ENCODE results near the gene ATG9B. TPM values are rescaled to one million over a fixed set of nuclear protein-coding genes. Genes with fewer than 3 reads are reported as not detected.

Gene ATG9B
- polyA plus RNA-seq, 2 of the 4 experiments (the other 2 are of a cell fraction) = 0.06 to 0.23 TPM

DNA sequence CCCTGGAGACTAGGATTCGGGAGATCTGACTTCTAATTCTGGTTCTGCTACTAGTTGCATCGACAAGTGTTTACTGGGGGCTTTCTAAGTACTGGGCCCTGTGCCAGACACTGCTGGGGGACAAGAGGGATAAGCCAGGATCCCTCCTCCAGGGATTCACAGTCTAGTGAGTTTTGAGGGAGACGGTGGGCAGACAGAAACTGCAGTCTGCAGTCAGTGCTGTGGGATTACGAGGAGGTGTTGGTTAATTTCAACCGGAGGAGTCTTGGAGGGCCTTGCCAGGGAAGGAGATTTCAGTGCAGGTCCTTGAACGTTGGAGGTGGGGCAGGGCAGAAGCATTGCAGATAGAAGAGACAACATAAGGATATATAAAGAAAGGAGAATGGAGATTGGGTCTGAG lies 42.6 kb downstream of the ATG9B start:
- Histone ChIP-seq H3K4me1 (peaks cover 27% of the 10 kb centered on the region), H3K4me2 (no peak overlapping the region), H3K27ac (no peak overlapping the region), H3K9me3 (no peaks in the 10 kb centered on the region), H3K4me3 (no peak overlapping the region)
- POLR2A ChIA-PET = no interaction called here
- TF ChIP-seq TP53 (CRISPR knock-in tag; IDR thresholded peaks at IDR 0.05) = no peak
- TF ChIP-seq E2F6 (IDR thresholded peaks at IDR 0.05; ENCODE audit: borderline replicate concordance, low read depth) = no peak
- TF ChIP-seq BHLHE40 (IDR thresholded peaks at IDR 0.05; ENCODE audit: low read depth, low read length) = no peak
- no peak for TF ChIP-seq SMC3 (IDR thresholded peaks at IDR 0.05)
- TF ChIP-seq EHF (CRISPR knock-in tag; IDR thresholded peaks at IDR 0.05) = no peak
- no peak for TF ChIP-seq NPAS2 (CRISPR knock-in tag; IDR thresholded peaks at IDR 0.05; ENCODE audit: borderline replicate concordance)
- no peak for TF ChIP-seq EHMT2 (IDR thresholded peaks at IDR 0.05; ENCODE audit: low read depth)
- TF ChIP-seq RFX5 (IDR thresholded peaks at IDR 0.05) = no peak
- no peak for TF ChIP-seq HEYL (CRISPR knock-in tag; IDR thresholded peaks at IDR 0.05)
- TF ChIP-seq ZFP36 (IDR thresholded peaks at IDR 0.05; ENCODE audit: borderline replicate concordance, partially characterized antibody) = no peak
- TF ChIP-seq KDM5A (IDR thresholded peaks at IDR 0.05) = no peak
- TF ChIP-seq PHF8 (IDR thresholded peaks at IDR 0.05; ENCODE audit: borderline replicate concordance, low read depth) = no peak
- FAIRE-seq (no peak), ATAC-seq (no peak), DNase-seq (ENCODE audit: low read depth in 1 of 2, low spot score in 1 of 2) (no peak)
- WGBS (ENCODE audit: missing lambda C conversion rate) = 33% methylated on average over 5 of the region's 6 CpGs
- CTCF ChIA-PET = interaction anchor here (1.1 to 3.4 kb wide), 3 partner anchors 19 to 83 kb away, joined by 3 to 25 read pairs (median 5); no protein-coding TSS in a partner anchor

- Histone ChIP-seq H3K27ac (no peak overlapping the region), H3K9me3 (no peaks in the 10 kb centered on the region), H3K4me3 (no peak overlapping the region), H3K4me1 (peaks cover 32% of the 10 kb centered on the region), H3K4me2 (no peak overlapping the region)
- DNase-seq (ENCODE audit: low read depth in 1 of 2, low spot score in 1 of 2) = no peak
- no peak for TF ChIP-seq MYC (IDR thresholded peaks at IDR 0.05; ENCODE audit: borderline replicate concordance, low read length)
- TF ChIP-seq SREBF2 (IDR thresholded peaks at IDR 0.05) = no peak
- TF ChIP-seq RAD21 (conservative IDR thresholded peaks at IDR 0.05 in 1 of 2, IDR thresholded peaks at IDR 0.05 in 1 of 2) = no peak
- TF ChIP-seq CBX2 (IDR thresholded peaks at IDR 0.05; ENCODE audit: borderline replicate concordance, low read depth) = no peak
- TF ChIP-seq CBX8 (IDR thresholded peaks at IDR 0.05) = no peak
- no peak for TF ChIP-seq ESRRA (IDR thresholded peaks at IDR 0.05; ENCODE audit: borderline replicate concordance, low read length)
- TF ChIP-seq JUNB (IDR thresholded peaks at IDR 0.05) = no peak
- TF ChIP-seq RARB (CRISPR knock-in tag; IDR thresholded peaks at IDR 0.05) = no peak
- no peak for TF ChIP-seq PHF8 (IDR thresholded peaks at IDR 0.05; ENCODE audit: borderline replicate concordance, low read depth)
- no peak for TF ChIP-seq BHLHE40 (IDR thresholded peaks at IDR 0.05; ENCODE audit: low read depth, low read length)
- ChIA-PET CTCF (interaction anchor here (0.6 to 3.4 kb wide), 10 partner anchors 8 to 577 kb away, joined by 3 to 25 read pairs (median 6); partner anchors contain the start of gene NOS3), POLR2A (interaction anchor here (0.5 kb wide), 1 partner anchor 77 kb away, joined by 4 read pairs; no protein-coding TSS in a partner anchor)
- WGBS (ENCODE audit: missing lambda C conversion rate) = 38% methylated on average over 2 of the region's 2 CpGs
- no peak for ATAC-seq
- no peak for FAIRE-seq
These were observed 43.6 kb downstream of the ATG9B start for GRCh38 chr7:150980663-150981062.

DNA sequence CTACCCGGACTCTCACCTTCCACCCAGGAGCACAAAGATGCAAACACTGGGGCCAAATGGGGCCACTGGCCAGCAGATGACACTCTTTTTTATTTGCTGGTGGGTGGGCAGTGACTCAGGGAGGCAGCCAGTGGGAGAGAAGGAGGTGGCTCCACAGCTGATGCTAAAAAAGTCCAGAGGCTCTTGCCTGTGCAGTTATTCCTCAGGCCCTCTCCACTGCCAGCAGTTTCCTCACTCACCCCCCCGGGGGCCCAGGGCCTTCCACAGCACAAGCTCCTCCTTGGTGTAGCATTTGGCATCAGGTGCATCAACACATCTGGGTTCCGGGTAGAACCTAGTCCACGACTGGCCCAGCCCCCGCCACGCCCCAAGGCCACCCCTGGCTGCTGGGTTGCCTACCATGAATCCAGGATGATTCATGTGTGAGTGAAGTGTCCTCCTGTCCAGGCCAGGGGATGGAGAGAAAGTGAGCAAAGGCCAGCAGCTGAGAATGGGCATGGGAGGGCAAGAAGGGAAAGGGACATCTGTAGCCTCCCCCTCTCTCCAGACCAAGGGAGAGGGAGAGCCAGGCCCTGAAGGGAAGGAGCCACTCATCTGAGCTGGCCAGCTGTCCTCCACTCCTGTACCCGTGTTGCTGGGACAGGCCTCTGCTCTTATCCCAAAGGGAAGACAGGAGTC lies 44.4 kb downstream of the ATG9B start:
- H3K4me2 ChIP-seq = peak overlapping the region; percentile 100
- ChIA-PET CTCF (interaction anchor here (0.6 to 3.4 kb wide), 10 partner anchors 9 to 578 kb away, joined by 3 to 25 read pairs (median 6); partner anchors contain the start of gene NOS3), POLR2A (interaction anchor here (0.5 kb wide), 1 partner anchor 77 kb away, joined by 4 read pairs; no protein-coding TSS in a partner anchor)
- TF ChIP-seq GATA3 (IDR thresholded peaks at IDR 0.05; ENCODE audit: borderline replicate concordance) = no peak
- no peak overlapping the region; the same call in 2 of the 3 replicates for H3K4me3 ChIP-seq
- FAIRE-seq = no peak
- no peaks in the 10 kb centered on the region for H3K9me3 ChIP-seq
- DNase-seq (ENCODE audit: low read depth in 1 of 2, low spot score in 1 of 2) = peak in 1 of 2 experiments; percentile 34
- no peak overlapping the region for H3K27ac ChIP-seq
- WGBS (ENCODE audit: missing lambda C conversion rate) = 21% methylated on average over 7 of the region's 7 CpGs
- ATAC-seq = peak; percentile 27 to 35
- peaks cover 37% of the 10 kb centered on the region for H3K4me1 ChIP-seq

Data from A549 (cell line).